ENCODE results near the gene RRAGB.

The RRAGB gene

GRCh38 chrX:55801811-55802210 lies 84.3 kb downstream of the RRAGB start:
- no peak for TF ChIP-seq CTCF (IDR thresholded peaks at IDR 0.05; ENCODE audit: extremely low read depth, missing control alignments)
- DNase-seq (ENCODE audit: low spot score), result no peak
